ENCODE results near the gene KRTAP3-3. TPM values are rescaled to one million over a fixed set of nuclear protein-coding genes. Genes with fewer than 3 reads are reported as not detected.

Gene KRTAP3-3
- total RNA-seq, 1 experiment from 2014 or later = not detected

DNA sequence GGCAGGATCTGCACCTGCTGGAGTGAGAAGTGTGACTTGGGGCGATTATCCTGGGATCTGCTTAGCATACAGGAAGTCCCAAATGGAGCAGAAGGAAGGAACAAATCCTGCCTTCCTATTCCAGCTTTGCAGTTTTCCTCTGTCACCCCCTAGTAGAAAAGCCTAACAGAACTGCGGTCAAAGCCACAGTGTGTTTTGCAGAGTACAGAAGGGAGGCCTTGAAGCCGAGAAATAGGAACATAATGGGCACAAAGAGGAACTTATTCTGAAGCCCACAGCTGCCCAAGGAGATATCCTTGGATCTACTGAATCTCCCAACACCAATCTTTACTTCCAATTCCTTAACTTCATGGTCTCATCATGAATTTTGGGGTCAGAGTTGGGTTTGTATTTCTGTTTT lies 24.6 kb upstream of the KRTAP3-3 start (continued):
- TF ChIP-seq, protein P1, sequence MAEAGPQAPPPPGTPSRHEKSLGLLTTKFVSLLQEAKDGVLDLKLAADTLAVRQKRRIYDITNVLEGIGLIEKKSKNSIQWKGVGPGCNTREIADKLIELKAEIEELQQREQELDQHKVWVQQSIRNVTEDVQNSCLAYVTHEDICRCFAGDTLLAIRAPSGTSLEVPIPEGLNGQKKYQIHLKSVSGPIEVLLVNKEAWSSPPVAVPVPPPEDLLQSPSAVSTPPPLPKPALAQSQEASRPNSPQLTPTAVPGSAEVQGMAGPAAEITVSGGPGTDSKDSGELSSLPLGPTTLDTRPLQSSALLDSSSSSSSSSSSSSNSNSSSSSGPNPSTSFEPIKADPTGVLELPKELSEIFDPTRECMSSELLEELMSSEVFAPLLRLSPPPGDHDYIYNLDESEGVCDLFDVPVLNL (CRISPR knock-in tag; IDR thresholded peaks at IDR 0.05; ENCODE audit: borderline replicate concordance, low read depth) = no peak
- TF ChIP-seq, protein P2, sequence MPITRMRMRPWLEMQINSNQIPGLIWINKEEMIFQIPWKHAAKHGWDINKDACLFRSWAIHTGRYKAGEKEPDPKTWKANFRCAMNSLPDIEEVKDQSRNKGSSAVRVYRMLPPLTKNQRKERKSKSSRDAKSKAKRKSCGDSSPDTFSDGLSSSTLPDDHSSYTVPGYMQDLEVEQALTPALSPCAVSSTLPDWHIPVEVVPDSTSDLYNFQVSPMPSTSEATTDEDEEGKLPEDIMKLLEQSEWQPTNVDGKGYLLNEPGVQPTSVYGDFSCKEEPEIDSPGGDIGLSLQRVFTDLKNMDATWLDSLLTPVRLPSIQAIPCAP (CRISPR knock-in tag; IDR thresholded peaks at IDR 0.05) = no peak
- TF ChIP-seq, protein P3, sequence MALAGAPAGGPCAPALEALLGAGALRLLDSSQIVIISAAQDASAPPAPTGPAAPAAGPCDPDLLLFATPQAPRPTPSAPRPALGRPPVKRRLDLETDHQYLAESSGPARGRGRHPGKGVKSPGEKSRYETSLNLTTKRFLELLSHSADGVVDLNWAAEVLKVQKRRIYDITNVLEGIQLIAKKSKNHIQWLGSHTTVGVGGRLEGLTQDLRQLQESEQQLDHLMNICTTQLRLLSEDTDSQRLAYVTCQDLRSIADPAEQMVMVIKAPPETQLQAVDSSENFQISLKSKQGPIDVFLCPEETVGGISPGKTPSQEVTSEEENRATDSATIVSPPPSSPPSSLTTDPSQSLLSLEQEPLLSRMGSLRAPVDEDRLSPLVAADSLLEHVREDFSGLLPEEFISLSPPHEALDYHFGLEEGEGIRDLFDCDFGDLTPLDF (CRISPR knock-in tag; IDR thresholded peaks at IDR 0.05) = no peak
- TF ChIP-seq KAT7 (CRISPR knock-in tag; IDR thresholded peaks at IDR 0.05; ENCODE audit: borderline replicate concordance) (no peak), ATF1 (CRISPR knock-in tag; IDR thresholded peaks at IDR 0.05) (no peak), ZNF671 (CRISPR knock-in tag; IDR thresholded peaks at IDR 0.05) (no peak), ZNF396 (CRISPR knock-in tag; IDR thresholded peaks at IDR 0.05; ENCODE audit: borderline replicate concordance) (no peak)
- TF ChIP-seq, protein P4, sequence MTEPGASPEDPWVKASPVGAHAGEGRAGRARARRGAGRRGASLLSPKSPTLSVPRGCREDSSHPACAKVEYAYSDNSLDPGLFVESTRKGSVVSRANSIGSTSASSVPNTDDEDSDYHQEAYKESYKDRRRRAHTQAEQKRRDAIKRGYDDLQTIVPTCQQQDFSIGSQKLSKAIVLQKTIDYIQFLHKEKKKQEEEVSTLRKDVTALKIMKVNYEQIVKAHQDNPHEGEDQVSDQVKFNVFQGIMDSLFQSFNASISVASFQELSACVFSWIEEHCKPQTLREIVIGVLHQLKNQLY (CRISPR knock-in tag; IDR thresholded peaks at IDR 0.05) = no peak
- TF ChIP-seq, protein P5, sequence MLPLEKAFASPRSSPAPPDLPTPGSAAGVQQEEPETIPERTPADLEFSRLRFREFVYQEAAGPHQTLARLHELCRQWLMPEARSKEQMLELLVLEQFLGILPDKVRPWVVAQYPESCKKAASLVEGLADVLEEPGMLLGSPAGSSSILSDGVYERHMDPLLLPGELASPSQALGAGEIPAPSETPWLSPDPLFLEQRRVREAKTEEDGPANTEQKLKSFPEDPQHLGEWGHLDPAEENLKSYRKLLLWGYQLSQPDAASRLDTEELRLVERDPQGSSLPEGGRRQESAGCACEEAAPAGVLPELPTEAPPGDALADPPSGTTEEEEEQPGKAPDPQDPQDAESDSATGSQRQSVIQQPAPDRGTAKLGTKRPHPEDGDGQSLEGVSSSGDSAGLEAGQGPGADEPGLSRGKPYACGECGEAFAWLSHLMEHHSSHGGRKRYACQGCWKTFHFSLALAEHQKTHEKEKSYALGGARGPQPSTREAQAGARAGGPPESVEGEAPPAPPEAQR (CRISPR knock-in tag; IDR thresholded peaks at IDR 0.05) = no peak
- TF ChIP-seq, protein P6, sequence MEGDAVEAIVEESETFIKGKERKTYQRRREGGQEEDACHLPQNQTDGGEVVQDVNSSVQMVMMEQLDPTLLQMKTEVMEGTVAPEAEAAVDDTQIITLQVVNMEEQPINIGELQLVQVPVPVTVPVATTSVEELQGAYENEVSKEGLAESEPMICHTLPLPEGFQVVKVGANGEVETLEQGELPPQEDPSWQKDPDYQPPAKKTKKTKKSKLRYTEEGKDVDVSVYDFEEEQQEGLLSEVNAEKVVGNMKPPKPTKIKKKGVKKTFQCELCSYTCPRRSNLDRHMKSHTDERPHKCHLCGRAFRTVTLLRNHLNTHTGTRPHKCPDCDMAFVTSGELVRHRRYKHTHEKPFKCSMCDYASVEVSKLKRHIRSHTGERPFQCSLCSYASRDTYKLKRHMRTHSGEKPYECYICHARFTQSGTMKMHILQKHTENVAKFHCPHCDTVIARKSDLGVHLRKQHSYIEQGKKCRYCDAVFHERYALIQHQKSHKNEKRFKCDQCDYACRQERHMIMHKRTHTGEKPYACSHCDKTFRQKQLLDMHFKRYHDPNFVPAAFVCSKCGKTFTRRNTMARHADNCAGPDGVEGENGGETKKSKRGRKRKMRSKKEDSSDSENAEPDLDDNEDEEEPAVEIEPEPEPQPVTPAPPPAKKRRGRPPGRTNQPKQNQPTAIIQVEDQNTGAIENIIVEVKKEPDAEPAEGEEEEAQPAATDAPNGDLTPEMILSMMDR (IDR thresholded peaks at IDR 0.05) = no peak
- TF ChIP-seq, protein P7, sequence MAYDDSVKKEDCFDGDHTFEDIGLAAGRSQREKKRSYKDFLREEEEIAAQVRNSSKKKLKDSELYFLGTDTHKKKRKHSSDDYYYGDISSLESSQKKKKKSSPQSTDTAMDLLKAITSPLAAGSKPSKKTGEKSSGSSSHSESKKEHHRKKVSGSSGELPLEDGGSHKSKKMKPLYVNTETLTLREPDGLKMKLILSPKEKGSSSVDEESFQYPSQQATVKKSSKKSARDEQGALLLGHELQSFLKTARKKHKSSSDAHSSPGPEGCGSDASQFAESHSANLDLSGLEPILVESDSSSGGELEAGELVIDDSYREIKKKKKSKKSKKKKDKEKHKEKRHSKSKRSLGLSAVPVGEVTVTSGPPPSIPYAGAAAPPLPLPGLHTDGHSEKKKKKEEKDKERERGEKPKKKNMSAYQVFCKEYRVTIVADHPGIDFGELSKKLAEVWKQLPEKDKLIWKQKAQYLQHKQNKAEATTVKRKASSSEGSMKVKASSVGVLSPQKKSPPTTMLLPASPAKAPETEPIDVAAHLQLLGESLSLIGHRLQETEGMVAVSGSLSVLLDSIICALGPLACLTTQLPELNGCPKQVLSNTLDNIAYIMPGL (CRISPR knock-in tag; IDR thresholded peaks at IDR 0.05) = no peak

DNA sequence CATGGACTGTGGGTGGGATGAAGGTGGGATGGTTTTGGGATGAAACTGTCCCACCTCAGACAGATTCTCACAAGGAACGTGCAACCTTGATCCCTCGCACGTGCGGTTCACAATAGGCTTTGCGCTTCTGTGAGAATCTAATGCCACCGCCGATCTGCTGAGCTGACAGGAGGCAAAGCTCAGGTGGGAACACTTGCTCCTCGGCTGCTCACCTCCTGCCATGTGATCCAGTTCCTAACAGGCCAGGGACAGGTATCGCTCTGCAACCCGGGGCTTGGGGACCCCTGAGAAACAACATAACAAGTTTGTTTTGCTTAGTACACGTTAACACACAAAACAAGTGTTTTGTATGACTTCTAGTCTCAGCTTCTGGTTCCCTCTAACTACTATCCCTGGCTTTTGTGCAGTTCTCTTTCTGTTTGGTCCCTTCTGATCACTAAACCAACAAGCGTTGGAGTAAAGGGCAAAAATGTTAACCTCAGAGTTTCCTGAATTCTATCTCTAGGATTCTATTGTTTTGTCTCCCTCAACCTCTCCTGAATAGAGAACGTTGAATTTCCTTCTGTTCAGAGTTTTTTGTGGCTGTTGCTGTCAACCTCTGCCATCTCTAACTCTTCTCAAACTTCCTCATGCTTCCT lies 22.7 kb upstream of the KRTAP3-3 start:
- no peaks in the 10 kb centered on the region for H3K27me3 Mint-ChIP-seq (ENCODE audit: low read depth)
- H3K9me3 Mint-ChIP-seq = peaks cover 7% of the 10 kb centered on the region
- TF ChIP-seq, protein P8, sequence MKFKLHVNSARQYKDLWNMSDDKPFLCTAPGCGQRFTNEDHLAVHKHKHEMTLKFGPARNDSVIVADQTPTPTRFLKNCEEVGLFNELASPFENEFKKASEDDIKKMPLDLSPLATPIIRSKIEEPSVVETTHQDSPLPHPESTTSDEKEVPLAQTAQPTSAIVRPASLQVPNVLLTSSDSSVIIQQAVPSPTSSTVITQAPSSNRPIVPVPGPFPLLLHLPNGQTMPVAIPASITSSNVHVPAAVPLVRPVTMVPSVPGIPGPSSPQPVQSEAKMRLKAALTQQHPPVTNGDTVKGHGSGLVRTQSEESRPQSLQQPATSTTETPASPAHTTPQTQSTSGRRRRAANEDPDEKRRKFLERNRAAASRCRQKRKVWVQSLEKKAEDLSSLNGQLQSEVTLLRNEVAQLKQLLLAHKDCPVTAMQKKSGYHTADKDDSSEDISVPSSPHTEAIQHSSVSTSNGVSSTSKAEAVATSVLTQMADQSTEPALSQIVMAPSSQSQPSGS (CRISPR knock-in tag; IDR thresholded peaks at IDR 0.05; ENCODE audit: borderline replicate concordance, low read depth) = no peak
- TF ChIP-seq, protein P9, sequence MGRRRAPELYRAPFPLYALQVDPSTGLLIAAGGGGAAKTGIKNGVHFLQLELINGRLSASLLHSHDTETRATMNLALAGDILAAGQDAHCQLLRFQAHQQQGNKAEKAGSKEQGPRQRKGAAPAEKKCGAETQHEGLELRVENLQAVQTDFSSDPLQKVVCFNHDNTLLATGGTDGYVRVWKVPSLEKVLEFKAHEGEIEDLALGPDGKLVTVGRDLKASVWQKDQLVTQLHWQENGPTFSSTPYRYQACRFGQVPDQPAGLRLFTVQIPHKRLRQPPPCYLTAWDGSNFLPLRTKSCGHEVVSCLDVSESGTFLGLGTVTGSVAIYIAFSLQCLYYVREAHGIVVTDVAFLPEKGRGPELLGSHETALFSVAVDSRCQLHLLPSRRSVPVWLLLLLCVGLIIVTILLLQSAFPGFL (CRISPR knock-in tag; IDR thresholded peaks at IDR 0.05; ENCODE audit: borderline replicate concordance) = no peak
- TF ChIP-seq, protein P10, sequence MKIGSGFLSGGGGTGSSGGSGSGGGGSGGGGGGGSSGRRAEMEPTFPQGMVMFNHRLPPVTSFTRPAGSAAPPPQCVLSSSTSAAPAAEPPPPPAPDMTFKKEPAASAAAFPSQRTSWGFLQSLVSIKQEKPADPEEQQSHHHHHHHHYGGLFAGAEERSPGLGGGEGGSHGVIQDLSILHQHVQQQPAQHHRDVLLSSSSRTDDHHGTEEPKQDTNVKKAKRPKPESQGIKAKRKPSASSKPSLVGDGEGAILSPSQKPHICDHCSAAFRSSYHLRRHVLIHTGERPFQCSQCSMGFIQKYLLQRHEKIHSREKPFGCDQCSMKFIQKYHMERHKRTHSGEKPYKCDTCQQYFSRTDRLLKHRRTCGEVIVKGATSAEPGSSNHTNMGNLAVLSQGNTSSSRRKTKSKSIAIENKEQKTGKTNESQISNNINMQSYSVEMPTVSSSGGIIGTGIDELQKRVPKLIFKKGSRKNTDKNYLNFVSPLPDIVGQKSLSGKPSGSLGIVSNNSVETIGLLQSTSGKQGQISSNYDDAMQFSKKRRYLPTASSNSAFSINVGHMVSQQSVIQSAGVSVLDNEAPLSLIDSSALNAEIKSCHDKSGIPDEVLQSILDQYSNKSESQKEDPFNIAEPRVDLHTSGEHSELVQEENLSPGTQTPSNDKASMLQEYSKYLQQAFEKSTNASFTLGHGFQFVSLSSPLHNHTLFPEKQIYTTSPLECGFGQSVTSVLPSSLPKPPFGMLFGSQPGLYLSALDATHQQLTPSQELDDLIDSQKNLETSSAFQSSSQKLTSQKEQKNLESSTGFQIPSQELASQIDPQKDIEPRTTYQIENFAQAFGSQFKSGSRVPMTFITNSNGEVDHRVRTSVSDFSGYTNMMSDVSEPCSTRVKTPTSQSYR (CRISPR knock-in tag; IDR thresholded peaks at IDR 0.05) = no peak
- TF ChIP-seq SP1 (CRISPR knock-in tag; conservative IDR thresholded peaks at IDR 0.05) = no peak
- no peak for TF ChIP-seq CBFB (CRISPR knock-in tag; IDR thresholded peaks at IDR 0.05; ENCODE audit: low read depth)
- H3K36me3 Mint-ChIP-seq = no peaks in the 10 kb centered on the region
- ChIA-PET POLR2A (no interaction called here), CTCF (no interaction called here)
- no peak overlapping the region for H3K4me3 Mint-ChIP-seq
- H3K27ac Mint-ChIP-seq = no peak overlapping the region
- no peak for DNase-seq (ENCODE audit: low spot score)
- H3K4me1 Mint-ChIP-seq = no peaks in the 10 kb centered on the region
- ATAC-seq = no peak

Measured in WTC11 (cell line).